GM11168 (cell line): Measurements from ENCODE around the gene FARP1.

Experiments used
- in situ Hi-C: fragments of 300-500 bp; cut with MboI; formaldehyde crosslinking; loops from one replicate; pipeline ENCODE4 v1.12.0; 2022; ENCODE audit warnings: low sequenced_read_pairs; ENCODE audit not compliant: unreplicated experiment

The FARP1 gene

GRCh38 chr13:98299235-98299965 is 156.5 kb downstream of the FARP1 start:
- in situ Hi-C loops, result no loop called here

- in situ Hi-C loops, result no loop called here
Measured at GRCh38 chr13:98299966-98300350, 157.1 kb downstream of the FARP1 start.

GRCh38 chr13:98300956-98301641 is 158.2 kb downstream of the FARP1 start:
- in situ Hi-C loops, result no loop called here

GRCh38 chr13:98301721-98302120 is 158.8 kb downstream of the FARP1 start:
- in situ Hi-C loops, result no loop called here

- in situ Hi-C loops, result no loop called here
Measured at GRCh38 chr13:98303858-98304257, 161.0 kb downstream of the FARP1 start.

- in situ Hi-C loops, result no loop called here
Measured at GRCh38 chr13:98305670-98306069, 162.8 kb downstream of the FARP1 start.

- in situ Hi-C loops, result no loop called here
Measured at GRCh38 chr13:98307463-98308085, 164.7 kb downstream of the FARP1 start.

GRCh38 chr13:98308086-98308911 is 165.4 kb downstream of the FARP1 start:
- in situ Hi-C loops, result no loop called here

GRCh38 chr13:98309569-98310335 is 166.9 kb downstream of the FARP1 start:
- in situ Hi-C loops, result no loop called here

GRCh38 chr13:98310485-98311199 is 167.7 kb downstream of the FARP1 start:
- in situ Hi-C loops, result no loop called here

- in situ Hi-C loops, result no loop called here
Measured at GRCh38 chr13:98311200-98311548, 168.3 kb downstream of the FARP1 start.

GRCh38 chr13:98312606-98313005 is 169.7 kb downstream of the FARP1 start:
- in situ Hi-C loops, result no loop called here

- in situ Hi-C loops, result no loop called here
Measured at GRCh38 chr13:98313023-98313921, 170.4 kb downstream of the FARP1 start.

GRCh38 chr13:98313922-98314292 is 171.0 kb downstream of the FARP1 start:
- in situ Hi-C loops, result no loop called here

- in situ Hi-C loops, result no loop called here
Measured at GRCh38 chr13:98315466-98315865, 172.6 kb downstream of the FARP1 start.

- in situ Hi-C loops, result no loop called here
Measured at GRCh38 chr13:98315902-98316301, 173.0 kb downstream of the FARP1 start.

GRCh38 chr13:98317573-98318171 is 174.8 kb downstream of the FARP1 start:
- in situ Hi-C loops, result no loop called here

GRCh38 chr13:98318263-98318878 is 175.5 kb downstream of the FARP1 start:
- in situ Hi-C loops, result no loop called here
